Kidney tubule cell (primary cell): ENCODE data around the gene RIT2.
"Not testable (repeated sequence)": the region's sequence is repeated elsewhere in the genome, so short reads cannot be mapped to it uniquely, and the experiment has no call there.

Source experiments
- DNase-seq: peaks from one replicate; pipeline ENCODE4 v3.0.0-alpha.2; 2018; ENCODE audit warnings: low spot score

Gene RIT2

DNA sequence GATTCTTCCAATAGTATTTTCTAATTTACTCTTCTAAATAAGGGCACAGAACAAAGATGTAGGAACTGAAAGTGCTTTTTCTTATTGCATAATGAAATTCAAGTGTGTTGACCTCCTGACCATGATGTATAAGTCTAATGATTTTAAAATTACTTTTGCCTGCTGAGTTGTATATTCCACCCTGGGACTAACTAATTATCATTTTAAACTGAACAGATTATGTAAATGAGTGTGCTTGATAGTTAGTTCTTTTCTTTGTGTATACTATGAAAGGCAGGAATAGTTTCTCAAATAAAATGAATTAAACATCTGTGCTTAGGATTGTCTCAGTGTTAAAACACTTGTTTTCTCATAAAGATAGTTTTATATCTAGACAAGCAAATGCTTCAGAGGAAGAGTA, 284.5 kb downstream of the RIT2 start:
- no peak for DNase-seq

DNA sequence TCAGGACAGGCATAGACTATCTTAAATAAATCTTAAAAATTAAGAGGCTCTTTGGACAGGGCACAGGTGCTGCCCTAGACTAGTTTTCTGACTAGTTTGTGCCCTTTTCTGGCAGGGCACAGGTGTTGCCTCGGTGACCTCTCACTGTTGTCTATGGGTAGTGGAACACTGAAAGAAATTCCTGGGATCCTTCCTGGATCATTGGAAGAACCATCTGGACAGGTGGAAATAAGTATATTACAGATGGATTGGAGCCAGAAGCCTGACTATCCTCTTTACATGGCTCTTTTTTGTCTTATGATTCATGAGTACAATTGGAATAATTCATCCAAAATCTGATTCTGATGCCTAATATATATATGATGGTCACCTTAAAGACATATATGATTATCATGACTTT, 286.6 kb downstream of the RIT2 start:
- DNase-seq = no peak

DNA sequence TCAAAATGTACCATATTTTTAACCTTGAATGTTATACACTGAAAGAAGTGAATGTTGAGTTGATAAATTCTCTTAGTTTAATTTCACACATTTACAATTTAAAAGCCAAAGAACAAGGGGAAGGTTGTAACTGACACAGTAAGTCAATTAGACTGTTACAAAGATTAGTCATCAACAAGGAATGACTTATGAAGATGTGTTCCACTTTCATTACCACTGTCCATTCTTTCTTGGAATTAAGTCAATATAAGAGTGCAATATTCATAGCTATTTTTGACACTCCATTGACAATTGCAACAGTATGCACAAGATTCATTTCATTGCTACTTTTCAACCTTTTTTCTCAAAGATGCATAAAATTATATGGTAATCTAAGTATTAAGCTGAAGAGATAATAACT, 291.3 kb downstream of the RIT2 start:
- DNase-seq = peak; percentile 30

DNA sequence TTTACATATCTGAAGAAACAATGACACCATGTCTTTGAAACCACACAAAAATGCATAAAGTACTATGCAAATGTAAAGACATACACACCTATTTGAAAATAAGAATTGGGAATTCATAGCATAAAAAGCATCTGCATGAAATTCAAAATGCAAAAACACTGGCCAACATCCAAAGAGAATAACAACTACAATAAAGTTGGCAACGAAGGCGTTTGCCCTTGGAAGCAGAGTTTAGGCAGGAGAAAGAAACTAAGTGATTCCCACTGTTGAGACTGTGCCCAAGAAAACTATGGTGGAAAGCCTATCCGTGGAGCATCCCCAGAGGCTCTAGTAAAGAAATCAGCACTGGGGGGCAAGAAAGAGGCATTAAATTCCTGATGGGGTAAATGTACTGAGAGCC, 292.8 kb downstream of the RIT2 start:
- no peak for DNase-seq

- no peak for DNase-seq
These were observed 294.0 kb downstream of the RIT2 start for GRCh38 chr18:42821492-42821891.

GRCh38 chr18:42814618-42815017, 300.9 kb downstream of the RIT2 start:
- DNase-seq = no peak

- DNase-seq = no peak
These were observed 301.3 kb downstream of the RIT2 start for GRCh38 chr18:42814184-42814583.

- no peak for DNase-seq
These were observed 301.9 kb downstream of the RIT2 start for GRCh38 chr18:42813570-42813969.

DNA sequence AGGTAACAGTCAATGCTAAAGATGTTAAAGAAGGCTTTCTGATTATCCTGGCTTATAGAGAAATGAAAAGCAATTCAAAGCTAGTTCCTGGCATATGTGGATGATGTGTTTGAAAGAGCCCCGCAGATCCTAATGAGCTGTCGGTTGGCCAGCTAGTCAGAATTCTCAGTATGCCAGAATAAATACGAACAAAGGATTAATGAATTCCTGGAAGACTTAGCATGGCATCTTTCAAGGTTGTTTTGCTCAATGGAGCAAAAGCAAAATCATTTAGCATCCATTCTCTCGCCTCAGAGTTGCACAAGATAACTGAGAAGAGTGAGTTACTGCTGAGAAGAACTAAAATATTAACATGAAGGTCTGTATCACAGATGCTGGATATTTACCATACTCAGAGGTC, 307.6 kb downstream of the RIT2 start:
- DNase-seq = no peak

DNA sequence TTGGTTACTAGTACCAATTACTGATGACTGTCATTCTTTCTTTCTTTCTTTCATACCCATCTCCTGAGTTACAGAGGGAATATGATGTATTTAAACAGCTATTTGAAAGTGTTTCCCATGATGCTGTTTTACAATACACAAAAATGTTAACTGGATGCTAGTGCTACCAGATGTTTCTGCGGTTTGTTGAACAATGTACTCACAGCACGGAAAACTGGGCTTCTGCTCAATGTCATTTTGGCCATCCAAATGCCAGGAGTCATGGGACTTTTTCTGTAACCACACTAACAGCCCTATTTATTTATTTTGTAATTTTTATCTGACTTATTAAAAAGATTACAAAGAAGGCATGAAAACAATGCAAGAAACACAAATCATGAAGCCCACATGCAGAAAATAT, 313.8 kb downstream of the RIT2 start:
- no peak for DNase-seq

DNA sequence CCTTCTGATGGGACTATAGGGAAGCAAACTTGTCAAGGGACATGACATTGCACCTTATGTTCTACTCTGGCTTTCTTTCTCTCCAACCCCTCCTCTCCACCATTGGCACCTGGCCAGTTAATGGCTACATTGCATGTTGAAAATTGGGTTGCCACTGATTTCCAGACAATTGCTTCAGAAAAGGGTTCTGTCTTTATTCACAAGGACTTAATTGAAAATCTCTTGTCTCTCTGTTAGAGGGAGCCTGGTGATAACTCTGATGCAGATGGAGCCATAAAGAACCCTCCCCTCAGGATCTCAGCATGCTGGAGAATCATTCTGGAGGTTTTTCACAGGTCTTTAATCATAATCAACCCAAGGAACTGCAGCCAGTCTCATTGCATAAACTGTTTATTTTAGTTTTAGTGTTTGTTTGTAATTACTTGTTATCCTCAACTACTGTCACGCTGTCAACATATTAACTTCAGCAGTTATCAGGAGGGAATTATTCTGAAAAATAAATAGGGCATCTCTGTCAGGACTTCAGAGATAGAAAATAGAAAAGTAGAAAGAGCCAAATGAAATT, 316.8 kb downstream of the RIT2 start:
- no peak for DNase-seq

DNA sequence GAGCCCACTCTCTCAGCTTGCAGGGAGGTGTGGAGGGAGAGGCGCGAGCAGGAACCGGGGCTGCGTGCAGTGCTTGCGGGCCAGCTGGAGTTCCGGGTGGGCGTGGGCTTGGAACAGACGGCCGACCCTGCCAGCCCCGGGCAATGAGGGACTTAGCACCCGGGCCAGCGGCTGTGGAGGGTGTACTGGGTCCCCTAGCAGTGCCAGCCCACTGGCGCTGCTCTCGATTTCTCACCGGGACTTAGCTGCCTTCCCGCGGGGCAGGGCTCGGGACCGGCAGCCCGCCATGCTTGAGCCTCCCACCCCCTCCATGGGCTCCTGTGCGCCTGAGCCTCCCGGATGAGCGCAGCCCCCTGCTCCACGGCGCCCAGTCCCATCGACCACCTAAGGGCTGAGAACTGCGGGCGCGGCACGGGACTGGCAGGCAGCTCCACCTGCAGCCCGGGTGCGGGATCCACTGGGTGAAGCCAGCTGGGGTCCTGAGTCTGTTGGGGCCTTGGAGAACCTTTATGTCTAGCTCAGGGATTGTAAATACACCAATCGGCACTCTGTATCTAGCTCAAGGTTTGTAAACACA, 320.2 kb downstream of the RIT2 start:
- DNase-seq = not testable (repeated sequence)

DNA sequence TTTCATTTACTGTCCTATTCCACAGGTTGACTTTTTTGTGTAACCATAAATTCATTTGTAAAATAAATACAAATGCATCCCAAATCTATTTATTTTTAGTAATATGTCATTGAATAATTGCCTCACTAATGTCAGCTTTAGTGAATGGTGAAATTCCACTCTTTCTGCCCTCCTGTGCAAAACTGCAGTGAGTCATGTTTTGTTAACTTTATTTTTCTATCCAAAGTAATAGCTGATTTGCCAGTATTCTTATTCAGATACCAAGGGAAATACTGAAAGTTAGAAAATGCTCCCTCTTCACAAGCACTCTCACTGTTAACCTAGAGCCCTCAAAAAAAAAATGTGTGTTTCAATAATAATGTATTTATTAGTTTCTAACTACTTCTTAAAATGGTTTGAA, 322.8 kb downstream of the RIT2 start:
- DNase-seq = peak; percentile 8

- peak; percentile 85 for DNase-seq
These were observed 330.9 kb downstream of the RIT2 start for GRCh38 chr18:42784632-42785031.

GRCh38 chr18:42782929-42783328, 332.6 kb downstream of the RIT2 start:
- DNase-seq = no peak

DNA sequence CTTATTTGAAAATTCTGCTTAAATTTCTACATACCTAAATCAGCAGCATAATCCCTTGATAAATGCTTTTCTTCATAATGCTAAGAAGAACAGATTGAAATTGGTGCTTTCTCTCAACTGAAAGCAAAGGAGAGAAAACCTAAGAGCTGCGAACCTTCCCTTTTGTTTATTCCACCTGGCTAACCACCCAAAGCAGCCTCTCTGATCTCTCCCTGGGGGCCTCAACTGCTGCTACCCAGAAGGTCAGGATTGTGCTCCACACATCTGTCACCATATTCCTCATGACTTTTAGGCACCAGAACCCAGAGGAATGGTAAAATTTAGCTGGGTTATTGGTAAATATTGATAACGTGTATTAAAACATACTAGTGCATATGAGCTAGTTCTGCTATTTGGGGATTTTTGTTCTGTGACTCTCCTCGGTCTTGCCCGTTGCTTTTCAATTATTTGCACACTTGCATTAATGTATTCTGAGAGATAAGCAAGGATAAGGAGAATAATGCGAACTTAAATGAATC, 334.1 kb downstream of the RIT2 start:
- DNase-seq = no peak

GRCh38 chr18:42780171-42780570, 335.3 kb downstream of the RIT2 start:
- no peak for DNase-seq

GRCh38 chr18:42778445-42779042, 336.9 kb downstream of the RIT2 start:
- DNase-seq = no peak

GRCh38 chr18:42778024-42778423, 337.5 kb downstream of the RIT2 start:
- DNase-seq = no peak

DNA sequence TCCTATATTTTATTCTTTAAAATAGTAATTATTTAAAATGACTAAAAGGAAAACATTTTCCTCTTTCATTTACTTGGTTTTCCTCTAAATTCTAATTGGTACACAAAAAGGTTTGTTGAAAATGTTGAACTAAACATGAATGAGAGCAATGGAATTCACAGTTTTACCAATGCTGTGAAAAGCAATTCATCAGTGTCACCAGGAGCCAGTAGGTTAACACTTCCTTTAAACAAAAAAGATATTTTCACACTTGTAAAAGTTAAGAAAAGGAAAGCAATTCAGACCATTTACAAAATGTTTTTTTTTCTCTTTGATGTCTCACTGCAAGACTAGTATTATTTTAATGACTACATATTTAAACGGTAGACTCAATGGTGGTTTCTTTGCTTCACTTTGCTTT, 341.6 kb downstream of the RIT2 start:
- DNase-seq = peak; percentile 25

- peak; percentile 52 for DNase-seq
These were observed 343.5 kb downstream of the RIT2 start for GRCh38 chr18:42771936-42772335.

DNA sequence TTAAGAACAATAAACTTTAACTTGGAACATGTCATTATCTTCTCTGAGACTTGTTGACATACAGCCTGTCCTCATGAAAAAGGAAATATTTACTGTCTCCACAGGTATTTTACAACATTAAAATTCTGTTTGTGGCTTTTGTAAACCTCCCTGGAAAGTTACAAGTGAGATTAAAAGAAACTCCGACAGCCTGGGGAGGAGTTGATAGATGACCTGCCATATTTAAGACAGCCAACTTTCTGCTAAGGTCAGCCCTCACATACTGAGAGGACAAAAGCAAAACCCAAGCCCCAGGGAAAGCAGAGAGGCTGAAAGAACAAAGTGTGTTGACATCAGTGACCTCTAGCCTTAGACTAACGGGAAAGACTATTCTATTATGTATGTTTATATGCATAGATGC, 350.2 kb downstream of the RIT2 start:
- no peak for DNase-seq

DNA sequence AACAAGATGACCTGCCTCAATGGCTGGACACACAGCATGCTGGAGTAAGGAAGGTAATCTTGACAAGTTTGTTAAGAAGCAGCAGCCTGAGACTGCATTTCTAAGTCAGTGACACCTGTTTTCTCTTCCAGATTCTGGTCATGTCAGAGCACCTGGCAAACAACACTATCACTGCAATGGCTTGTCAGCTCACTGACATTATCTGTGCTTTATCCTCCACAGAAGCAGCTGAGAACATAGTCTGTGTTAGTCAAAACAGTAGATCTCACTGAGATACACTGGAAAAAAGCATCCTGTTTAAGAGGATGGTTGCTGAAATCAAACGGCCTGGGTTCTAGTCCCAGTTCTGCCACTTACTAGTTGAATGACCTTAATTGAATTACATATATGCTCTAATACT, 355.2 kb downstream of the RIT2 start:
- DNase-seq = no peak

DNA sequence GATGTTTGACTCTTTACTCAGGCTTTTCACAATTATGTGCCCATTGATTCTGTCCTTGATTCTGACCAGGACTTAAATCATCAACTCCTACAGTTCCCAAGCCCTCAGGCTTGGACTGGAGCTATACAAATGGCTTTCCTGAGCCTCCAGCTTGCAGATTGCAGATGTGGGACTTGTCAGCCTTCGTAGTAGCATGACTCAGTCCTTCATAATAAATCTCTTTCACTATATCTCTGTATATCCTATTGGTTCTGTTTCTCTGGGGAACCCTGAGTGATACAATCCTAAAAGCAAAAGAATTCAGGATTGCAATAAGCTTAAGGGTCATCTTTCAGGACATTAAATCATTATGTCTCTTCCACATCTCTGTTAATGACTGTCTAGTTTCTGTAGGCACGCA, 356.6 kb downstream of the RIT2 start:
- DNase-seq = no peak
